HEK293T (cell line): ENCODE results near the gene PTGDR.

Experiments
- CTCF ChIA-PET: fragments of 350-600 bp; formaldehyde crosslinking; extraction: SDS; loops from one replicate; lab custom pipeline; 2021; ENCODE audit warnings: antibody characterized with exemption, inconsistent platforms; lab: Yijun Ruan, JAX
- POLR2A ChIA-PET: fragments of 350-600 bp; formaldehyde crosslinking; extraction: SDS; loops from one replicate; lab custom pipeline; 2020; ENCODE audit warnings: antibody characterized with exemption, inconsistent platforms; lab: Yijun Ruan, JAX
- DNase-seq: peaks from one replicate; pipeline ENCODE4 v3.0.0; 2012; ENCODE audit warnings: mixed read lengths; ENCODE audit errors: extremely low spot score
- ARNT ChIP-seq: fragments of 450-650 bp; IDR thresholded peaks from 2 replicates; pipeline ENCODE4 v1.6.1; 2017; ENCODE audit warnings: mild to moderate bottlenecking
- BHLHE40 ChIP-seq: fragments of 450-650 bp; IDR thresholded peaks from 2 replicates; pipeline ENCODE4 v1.6.1; 2016; ENCODE audit warnings: mild to moderate bottlenecking, moderate library complexity, borderline replicate concordance
- CTBP1 ChIP-seq: fragments of 450-650 bp; IDR thresholded peaks from 2 replicates; pipeline ENCODE4 v1.6.1; 2016; ENCODE audit warnings: borderline replicate concordance
- ELF4 ChIP-seq: fragments of 450-650 bp; IDR thresholded peaks from 2 replicates; pipeline ENCODE4 v1.6.1; 2017; ENCODE audit warnings: antibody characterized with exemption
- FOXA1 ChIP-seq: fragments of 450-650 bp; IDR thresholded peaks from 2 replicates; pipeline ENCODE4 v1.6.1; 2016; ENCODE audit warnings: mild to moderate bottlenecking
- FOXK2 ChIP-seq: fragments of 450-650 bp; IDR thresholded peaks from 2 replicates; pipeline ENCODE4 v1.6.1; 2016; ENCODE audit warnings: mild to moderate bottlenecking
- FOXM1 ChIP-seq: fragments of 450-650 bp; IDR thresholded peaks from 2 replicates; pipeline ENCODE4 v1.6.1; 2017; ENCODE audit warnings: mild to moderate bottlenecking, borderline replicate concordance
- HDGF ChIP-seq: fragments of 450-650 bp; IDR thresholded peaks from 2 replicates; pipeline ENCODE4 v1.6.1; 2017; ENCODE audit warnings: antibody characterized with exemption, borderline replicate concordance
- L3MBTL2 ChIP-seq: fragments of 450-650 bp; conservative IDR thresholded peaks from 2 replicates; pipeline ENCODE4 v1.6.1; 2016; ENCODE audit warnings: mild to moderate bottlenecking
- LEF1 ChIP-seq: fragments of 450-650 bp; IDR thresholded peaks from 2 replicates; pipeline ENCODE4 v1.6.1; 2017; ENCODE audit warnings: mild to moderate bottlenecking, borderline replicate concordance
- NFRKB ChIP-seq: fragments of 450-650 bp; IDR thresholded peaks from 2 replicates; pipeline ENCODE4 v1.6.1; 2016; ENCODE audit warnings: mild to moderate bottlenecking, moderate library complexity
- PKNOX1 ChIP-seq: fragments of 450-650 bp; IDR thresholded peaks from 2 replicates; pipeline ENCODE4 v1.6.1; 2016
- SP1 ChIP-seq: fragments of 450-650 bp; IDR thresholded peaks from 2 replicates; pipeline ENCODE4 v1.6.1; 2017
- SUZ12 ChIP-seq: fragments of 450-650 bp; IDR thresholded peaks from 2 replicates; pipeline ENCODE4 v1.6.1; 2016; ENCODE audit warnings: mild to moderate bottlenecking
- TARDBP ChIP-seq: fragments of 450-650 bp; IDR thresholded peaks from 2 replicates; pipeline ENCODE4 v1.6.1; 2016
- ZNF384 ChIP-seq: fragments of 450-650 bp; IDR thresholded peaks from 2 replicates; pipeline ENCODE4 v1.6.1; 2016

The PTGDR gene

GRCh38 chr14:52233693-52234092 lies 33.8 kb upstream of the PTGDR start:
- no peak for DNase-seq
- ChIA-PET POLR2A (no interaction called here), CTCF (no interaction called here)
- TF ChIP-seq ELF4 (no peak), TARDBP (no peak), FOXM1 (no peak), ARNT (no peak), SP1 (no peak), HDGF (no peak), SUZ12 (no peak), FOXA1 (no peak), L3MBTL2 (no peak), CTBP1 (no peak), FOXK2 (no peak), BHLHE40 (no peak), PKNOX1 (no peak), NFRKB (no peak), ZNF384 (no peak)

- ChIA-PET POLR2A (no interaction called here), CTCF (no interaction called here)
- no peak for TF ChIP-seq TARDBP
- no peak for TF ChIP-seq LEF1
- no peak for TF ChIP-seq CTBP1
- no peak for TF ChIP-seq ZNF384
- TF ChIP-seq FOXA1: no peak
- TF ChIP-seq SUZ12: no peak
- TF ChIP-seq SP1: no peak
- no peak for TF ChIP-seq PKNOX1
- no peak for TF ChIP-seq ELF4
- TF ChIP-seq BHLHE40: no peak
- no peak for TF ChIP-seq ARNT
- TF ChIP-seq NFRKB: no peak
- TF ChIP-seq HDGF: no peak
- TF ChIP-seq L3MBTL2: no peak
- no peak for TF ChIP-seq FOXM1
- TF ChIP-seq FOXK2: no peak
- no peak for DNase-seq
These were observed 32.1 kb upstream of the PTGDR start for GRCh38 chr14:52235434-52235833.

GRCh38 chr14:52235866-52236510 lies 31.5 kb upstream of the PTGDR start:
- ChIA-PET POLR2A (no interaction called here), CTCF (no interaction called here)
- TF ChIP-seq L3MBTL2 (no peak), FOXA1 (no peak), FOXM1 (no peak), ZNF384 (no peak), HDGF (no peak), CTBP1 (no peak), FOXK2 (no peak), LEF1 (no peak), BHLHE40 (no peak), PKNOX1 (no peak), SP1 (no peak), SUZ12 (no peak), NFRKB (no peak), ARNT (no peak), TARDBP (no peak), ELF4 (no peak)
- DNase-seq: no peak

- no peak for DNase-seq
- CTCF ChIA-PET: no interaction called here
- TF ChIP-seq HDGF (no peak), NFRKB (no peak)
- POLR2A ChIA-PET: no interaction called here
These were observed 28.8 kb upstream of the PTGDR start for GRCh38 chr14:52238682-52239081.

GRCh38 chr14:52240623-52241022 lies 26.9 kb upstream of the PTGDR start:
- TF ChIP-seq PKNOX1 (peak; percentile 54), ZNF384 (no peak), HDGF (no peak), ARNT (no peak), BHLHE40 (no peak)
- ChIA-PET POLR2A (no interaction called here), CTCF (interaction anchor here (0.6 kb wide), 1 partner anchor 295 kb away, joined by 3 read pairs; no protein-coding TSS in a partner anchor)
- DNase-seq: no peak

- no peak for DNase-seq
- POLR2A ChIA-PET: no interaction called here
- CTCF ChIA-PET: no interaction called here
- TF ChIP-seq SP1 (no peak), L3MBTL2 (no peak), NFRKB (no peak), FOXM1 (no peak), LEF1 (no peak), TARDBP (no peak), PKNOX1 (no peak), ZNF384 (no peak), BHLHE40 (no peak), SUZ12 (no peak), FOXA1 (no peak), ARNT (no peak), ELF4 (no peak), FOXK2 (no peak), CTBP1 (no peak), HDGF (no peak)
These were observed 26.3 kb upstream of the PTGDR start for GRCh38 chr14:52241087-52241793.
